Femur (tissue), 1 donor: ENCODE results near the gene SCN3A.
A peak's percentile ranks its signal among the peaks of the same experiment; 100 is the strongest.

Experiments used
- DNase-seq: peaks from one replicate; pipeline ENCODE4 v3.0.0-alpha.2; 2017

Gene SCN3A

DNA sequence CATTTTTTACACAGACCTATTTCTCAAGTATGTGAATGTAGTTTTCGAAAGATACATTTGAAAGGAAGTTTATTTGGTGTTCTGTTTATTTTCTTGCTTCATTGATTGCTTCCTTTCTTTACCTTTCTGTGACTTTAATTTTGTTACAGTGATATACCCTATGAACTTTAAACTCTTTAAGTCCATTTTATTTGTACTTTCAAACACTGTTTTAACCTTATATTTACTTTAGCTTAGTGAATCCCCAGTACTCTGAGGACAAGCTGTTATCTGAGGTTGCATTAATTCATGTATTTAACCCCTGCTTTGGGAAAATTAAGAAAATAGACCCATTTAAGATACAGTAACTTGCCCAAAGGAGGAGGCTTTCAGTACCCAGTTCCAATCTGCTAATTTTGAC, 93.5 kb downstream of the SCN3A start:
- DNase-seq = no peak

DNA sequence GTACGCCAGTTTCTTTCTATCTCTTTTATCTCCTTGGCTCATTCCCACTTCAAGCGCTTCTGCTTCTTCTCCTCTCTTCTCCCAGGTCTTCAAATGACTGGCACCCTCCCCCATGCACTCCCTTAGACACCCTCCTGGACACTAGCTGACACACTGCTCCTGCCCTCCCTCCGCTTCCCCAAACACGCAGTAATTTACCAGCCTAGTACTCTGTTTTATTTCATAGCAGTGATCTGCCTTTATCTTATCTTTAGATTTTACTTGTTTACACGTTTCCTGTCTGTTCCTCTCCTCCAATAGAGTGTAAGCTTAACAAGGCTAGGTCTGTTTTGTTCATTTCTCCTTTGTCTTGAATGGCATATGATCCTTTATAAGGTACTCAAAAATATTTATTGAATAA, 93.9 kb downstream of the SCN3A start:
- DNase-seq = no peak

DNA sequence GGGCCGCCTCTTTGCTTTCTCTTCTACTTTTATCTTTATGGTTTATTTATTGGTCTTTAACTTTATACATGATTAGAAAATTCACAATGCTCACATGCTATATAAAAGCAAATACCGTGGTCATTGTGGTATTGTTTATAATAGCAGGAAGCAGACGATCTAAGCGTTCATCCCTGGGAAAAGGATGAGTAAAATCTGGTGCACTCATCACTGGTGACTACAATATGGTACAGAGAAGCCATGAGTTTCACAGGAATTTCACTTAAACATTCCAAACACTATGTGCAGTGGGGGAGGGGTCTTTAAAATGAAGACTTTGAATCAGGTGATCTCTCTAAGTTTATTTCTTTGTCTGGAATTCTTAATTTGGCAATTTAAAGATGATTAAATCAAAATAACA, 97.9 kb downstream of the SCN3A start:
- no peak for DNase-seq

GRCh38 chr2:165087933-165088901, 115.6 kb downstream of the SCN3A start:
- DNase-seq = no peak

DNA sequence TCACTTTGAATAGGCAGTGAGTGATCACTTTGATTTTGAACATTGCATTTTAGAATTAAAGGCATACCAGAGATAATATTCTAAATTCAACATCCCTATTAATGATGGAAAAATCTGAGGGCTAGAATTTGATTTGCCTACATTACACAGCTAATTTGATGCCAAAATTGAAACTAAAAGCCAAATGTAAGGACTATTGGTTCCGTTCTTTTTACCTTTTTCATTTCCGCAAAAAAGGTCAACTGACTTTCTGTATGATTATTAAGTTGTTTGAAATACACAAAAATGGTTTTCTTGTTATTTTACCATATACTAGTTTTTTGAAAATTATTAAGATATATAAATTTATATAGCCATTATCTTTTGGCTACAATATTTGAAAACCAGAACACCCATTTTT, 117.5 kb downstream of the SCN3A start:
- no peak for DNase-seq

- DNase-seq = no peak
Observed at GRCh38 chr2:165083326-165083725, 120.5 kb downstream of the SCN3A start.

GRCh38 chr2:165082479-165082878, 121.4 kb downstream of the SCN3A start:
- DNase-seq = no peak

GRCh38 chr2:165081276-165081675, 122.6 kb downstream of the SCN3A start:
- no peak for DNase-seq

DNA sequence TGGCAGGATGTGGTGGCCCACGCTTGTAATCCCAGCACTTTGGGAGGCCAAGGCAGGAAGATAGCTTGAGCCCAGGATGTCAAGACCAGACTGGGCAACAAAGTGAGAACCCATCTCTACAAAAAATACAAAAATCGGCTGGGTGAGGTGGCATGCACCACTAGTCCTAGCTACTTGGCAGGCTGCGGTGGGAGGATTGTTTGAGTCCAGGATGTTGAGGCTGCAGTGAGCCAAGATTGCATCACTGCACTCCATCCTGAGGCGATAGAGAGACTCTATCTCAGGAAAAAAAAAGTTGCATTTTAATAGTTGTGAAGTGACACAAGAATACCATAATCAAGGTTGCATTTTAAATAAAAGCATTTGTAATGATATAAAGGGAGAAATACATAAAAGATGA, 124.4 kb downstream of the SCN3A start:
- DNase-seq = no peak

DNA sequence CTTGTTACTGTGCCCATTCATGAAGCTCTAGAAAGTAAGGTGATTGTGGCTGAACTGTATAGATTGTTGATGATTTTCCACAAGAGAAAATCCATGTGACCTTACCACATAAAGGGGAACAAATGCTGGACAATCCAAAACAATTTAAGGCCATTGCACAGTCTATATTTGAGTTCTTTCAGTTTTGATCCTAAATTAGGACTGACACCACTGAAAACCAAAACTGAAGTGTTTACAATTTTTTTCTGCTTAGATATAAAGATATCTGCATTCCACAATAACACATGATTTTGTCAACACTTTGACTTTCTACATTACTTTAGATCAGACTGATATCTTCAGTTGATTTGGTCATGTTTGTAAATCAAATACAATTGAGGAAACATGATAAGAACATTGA, 124.9 kb downstream of the SCN3A start:
- DNase-seq = no peak

GRCh38 chr2:165074884-165075283, 129.0 kb downstream of the SCN3A start:
- no peak for DNase-seq

GRCh38 chr2:165074323-165074722, 129.5 kb downstream of the SCN3A start:
- DNase-seq = no peak

DNA sequence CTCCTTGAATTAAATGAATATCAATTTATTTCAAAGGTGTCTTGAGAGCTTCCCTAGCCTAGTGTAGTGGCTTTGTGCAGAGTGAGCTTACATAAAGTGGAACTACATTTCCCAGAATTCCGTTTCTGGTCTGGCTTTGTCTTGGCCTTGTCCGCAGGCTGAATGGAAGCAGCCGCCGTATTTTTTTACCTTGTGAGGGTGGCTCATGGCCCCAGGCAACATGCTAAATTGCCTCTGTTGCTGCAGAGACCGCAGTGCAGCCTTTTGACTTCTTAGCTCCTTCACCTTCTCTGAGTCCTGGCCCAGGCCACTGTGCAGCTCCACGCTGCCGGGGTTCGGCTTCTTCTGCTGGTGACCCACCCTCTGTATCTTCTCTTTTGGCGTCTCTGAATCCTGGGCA, 133.8 kb downstream of the SCN3A start:
- no peak for DNase-seq

GRCh38 chr2:165069151-165069550, 134.7 kb downstream of the SCN3A start:
- DNase-seq = no peak

GRCh38 chr2:165068487-165068757, 135.4 kb downstream of the SCN3A start:
- no peak for DNase-seq

DNA sequence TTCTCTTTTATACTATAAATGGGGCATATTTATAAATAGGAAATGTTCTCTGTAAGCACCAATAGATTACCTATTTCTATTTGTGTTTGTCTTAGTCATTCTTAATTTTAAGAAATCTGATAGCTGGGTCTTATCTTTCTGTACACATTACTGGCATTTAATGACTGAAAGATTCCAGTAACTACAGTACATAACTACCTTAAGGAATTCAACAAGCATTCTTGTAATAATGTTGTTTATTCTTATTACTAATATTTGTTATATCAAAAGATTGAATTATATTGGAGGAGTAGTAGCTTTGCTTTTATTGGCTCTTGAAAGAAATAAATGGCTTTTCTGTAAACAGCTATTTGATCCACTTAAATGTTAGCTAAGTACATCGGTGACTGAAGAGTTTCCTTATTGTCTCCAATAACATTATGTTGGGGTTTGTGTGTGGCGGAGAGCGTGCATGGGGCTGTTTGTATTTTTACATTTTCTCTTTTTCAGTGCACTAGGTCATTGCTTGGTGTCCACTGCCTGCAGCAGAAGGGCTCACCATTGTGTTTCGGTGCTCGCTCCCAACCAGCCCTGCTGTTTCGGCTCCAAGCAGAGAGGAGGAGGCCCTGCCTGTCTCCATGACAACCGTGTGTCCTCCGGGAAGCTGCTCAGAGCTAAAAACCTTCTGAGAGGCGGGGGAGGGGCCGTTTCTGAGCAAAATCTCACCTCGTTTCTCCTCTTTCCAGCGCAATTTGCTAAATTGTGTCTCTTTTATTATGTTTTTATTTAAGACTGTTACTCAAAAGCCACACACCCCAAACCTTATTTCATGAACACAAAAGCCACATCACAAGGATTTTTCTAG, 136.0 kb downstream of the SCN3A start:
- peak; percentile 73 for DNase-seq

GRCh38 chr2:165064743-165065142, 139.1 kb downstream of the SCN3A start:
- no peak for DNase-seq

- DNase-seq = no peak
Observed at GRCh38 chr2:165060411-165060810, 143.4 kb downstream of the SCN3A start.

- DNase-seq = no peak
Observed at GRCh38 chr2:165058476-165059265, 145.2 kb downstream of the SCN3A start.

- DNase-seq = no peak
Observed at GRCh38 chr2:165057931-165058330, 145.9 kb downstream of the SCN3A start.

- no peak for DNase-seq
Observed at GRCh38 chr2:165057308-165057707, 146.5 kb downstream of the SCN3A start.

GRCh38 chr2:165056564-165056963, 147.3 kb downstream of the SCN3A start:
- DNase-seq = no peak
